HEK293 (cell line): ENCODE measurements around the gene PLEKHA5.

ENCODE experiments used
- CTCF ChIA-PET: fragments of 350-600 bp; formaldehyde crosslinking; extraction: SDS; loops from one replicate; lab custom pipeline; 2021; ENCODE audit warnings: antibody characterized with exemption; lab: Yijun Ruan, JAX
- POLR2A ChIA-PET: fragments of 300-600 bp; formaldehyde crosslinking; extraction: SDS; loops from one replicate; lab custom pipeline; 2020; ENCODE audit warnings: antibody characterized with exemption, inconsistent platforms; lab: Yijun Ruan, JAX
- H3K27ac ChIP-seq: fragments of 200-500 bp; sonication (Bioruptor generic); 2 replicates; pipeline ENCODE4 v1.5.1; 2014; ENCODE audit warnings: low read depth, low read length, control low read depth, inconsistent platforms; ENCODE audit errors: extremely low read depth
- H3K36me3 ChIP-seq, 2 experiments: fragments of 200-500 bp in 1 of 2; sonication (Bioruptor generic) in 1 of 2; 1 replicate in 1 of 2; 2 replicates in 1 of 2; pipeline ENCODE4 v1.5.1; 2014 to 2017; ENCODE audit warnings: inconsistent platforms in 2 of 2, low read length in 2 of 2; ENCODE audit not compliant: control insufficient read depth in 2 of 2, insufficient read depth in 1 of 2
- H3K4me1 ChIP-seq: fragments of 200-500 bp; sonication (Bioruptor generic); 2 replicates; pipeline ENCODE4 v1.5.1; 2014; ENCODE audit warnings: mild to moderate bottlenecking, low read length, inconsistent platforms; ENCODE audit not compliant: control insufficient read depth, insufficient read depth
- H3K4me3 ChIP-seq: 2 replicates; pipeline ENCODE4 v1.5.1; 2011; ENCODE audit warnings: low read depth, mild to moderate bottlenecking, control low read depth, low read length, moderate library complexity
- H3K9me3 ChIP-seq: fragments of 200-500 bp; sonication (Bioruptor generic); 2 replicates; pipeline ENCODE4 v1.5.1; 2014; ENCODE audit warnings: low read depth, low read length, inconsistent platforms; ENCODE audit not compliant: control insufficient read depth, insufficient read depth
- GFI1B ChIP-seq: fragments of 450-650 bp; formaldehyde crosslinking; IDR thresholded peaks from 2 replicates; pipeline ENCODE4 v1.5.1; 2016; ENCODE audit warnings: missing biosample characterization, missing genetic modification characterization
- HIC1 ChIP-seq: fragments of 450-650 bp; formaldehyde crosslinking; IDR thresholded peaks from 2 replicates; pipeline ENCODE4 v1.5.1; 2016; ENCODE audit warnings: missing biosample characterization, missing genetic modification characterization
- HOXC10 ChIP-seq: sonication (generic); formaldehyde crosslinking; IDR thresholded peaks from 2 replicates; pipeline ENCODE4 v1.8.1; 2023; ENCODE audit warnings: mild to moderate bottlenecking, missing genetic modification reagents
- KLF9 ChIP-seq: fragments of 450-650 bp; formaldehyde crosslinking; IDR thresholded peaks from 2 replicates; pipeline ENCODE4 v1.5.1; 2016; ENCODE audit warnings: missing biosample characterization, missing genetic modification characterization, low read depth
- SETDB1 ChIP-seq: IDR thresholded peaks from one replicate; pipeline ENCODE4 v1.6.1; 2017; ENCODE audit warnings: mild to moderate bottlenecking, low read length, moderate library complexity, mixed read lengths; ENCODE audit not compliant: insufficient read length
- SP7 ChIP-seq: fragments of 450-650 bp; formaldehyde crosslinking; IDR thresholded peaks from 2 replicates; pipeline ENCODE4 v1.5.1; 2016; ENCODE audit warnings: missing biosample characterization, missing genetic modification characterization
- ZBTB7A ChIP-seq: fragments of 450-650 bp; formaldehyde crosslinking; IDR thresholded peaks from 2 replicates; pipeline ENCODE4 v1.5.1; 2016; ENCODE audit warnings: low read depth, missing biosample characterization, missing genetic modification characterization
- ZNF114 ChIP-seq: fragments of 450-650 bp; formaldehyde crosslinking; IDR thresholded peaks from 2 replicates; pipeline ENCODE4 v1.5.0; 2017; ENCODE audit warnings: missing biosample characterization, missing genetic modification characterization
- ZNF146 ChIP-seq: fragments of 450-650 bp; formaldehyde crosslinking; IDR thresholded peaks from 2 replicates; pipeline ENCODE4 v1.5.1; 2016; ENCODE audit warnings: missing biosample characterization, missing genetic modification characterization
- ZNF2 ChIP-seq: fragments of 450-650 bp; formaldehyde crosslinking; IDR thresholded peaks from 2 replicates; pipeline ENCODE4 v1.5.1; 2016; ENCODE audit warnings: missing biosample characterization, missing genetic modification characterization
- ZNF214 ChIP-seq: fragments of 450-650 bp; formaldehyde crosslinking; IDR thresholded peaks from 2 replicates; pipeline ENCODE4 v1.5.1; 2017; ENCODE audit warnings: missing biosample characterization, mild to moderate bottlenecking, missing genetic modification characterization, borderline replicate concordance
- ZNF350 ChIP-seq: fragments of 450-650 bp; formaldehyde crosslinking; IDR thresholded peaks from 2 replicates; pipeline ENCODE4 v1.5.0; 2017; ENCODE audit warnings: missing biosample characterization, mild to moderate bottlenecking, missing genetic modification characterization
- ZNF394 ChIP-seq: fragments of 450-650 bp; formaldehyde crosslinking; IDR thresholded peaks from 2 replicates; pipeline ENCODE4 v1.5.1; 2016; ENCODE audit warnings: missing biosample characterization, missing genetic modification characterization, mild to moderate bottlenecking, moderate library complexity, borderline replicate concordance
- ZNF596 ChIP-seq: fragments of 450-650 bp; IDR thresholded peaks from 2 replicates; pipeline ENCODE4 v1.5.0; 2018; ENCODE audit warnings: missing biosample characterization, mild to moderate bottlenecking, missing genetic modification characterization, moderate library complexity
- ZNF629 ChIP-seq: fragments of 450-650 bp; formaldehyde crosslinking; IDR thresholded peaks from 2 replicates; pipeline ENCODE4 v1.5.1; 2017; ENCODE audit warnings: missing biosample characterization, missing genetic modification characterization
- ZNF692 ChIP-seq: fragments of 450-650 bp; formaldehyde crosslinking; IDR thresholded peaks from 2 replicates; pipeline ENCODE4 v1.5.1; 2016; ENCODE audit warnings: missing biosample characterization, missing genetic modification characterization
- ZNF768 ChIP-seq: fragments of 450-650 bp; formaldehyde crosslinking; IDR thresholded peaks from 2 replicates; pipeline ENCODE4 v1.5.1; 2018; ENCODE audit warnings: missing biosample characterization, mild to moderate bottlenecking, missing genetic modification characterization
- ZNF837 ChIP-seq: fragments of 450-650 bp; formaldehyde crosslinking; IDR thresholded peaks from 2 replicates; pipeline ENCODE4 v1.5.1; 2016; ENCODE audit warnings: missing biosample characterization, missing genetic modification characterization
- TF ChIP-seq, protein P1 (sequence below): fragments of 450-650 bp; formaldehyde crosslinking; IDR thresholded peaks from 2 replicates; pipeline ENCODE4 v1.5.1; 2017; ENCODE audit warnings: missing biosample characterization, missing genetic modification characterization
- TF ChIP-seq, protein P2 (sequence below): fragments of 450-650 bp; formaldehyde crosslinking; IDR thresholded peaks from 2 replicates; pipeline ENCODE4 v1.5.1; 2016; ENCODE audit warnings: missing biosample characterization, missing genetic modification characterization

PLEKHA5 gene

GRCh38 chr12:19239616-19240234 is 110.2 kb downstream of the PLEKHA5 start (continued):
- no peak for TF ChIP-seq ZNF350 (tag by site-specific recombination)
- no peak for TF ChIP-seq HOXC10 (CRISPR knock-in tag)
- TF ChIP-seq SP7 (tag by site-specific recombination): no peak
- TF ChIP-seq ZNF596 (tag by site-specific recombination): no peak
- TF ChIP-seq ZNF837: no peak
- no peak for TF ChIP-seq ZNF768 (tag by site-specific recombination)
- TF ChIP-seq SETDB1: no peak
- TF ChIP-seq ZNF394 (tag by site-specific recombination): no peak

- no peaks in the 10 kb centered on the region for H3K36me3 ChIP-seq
- H3K4me3 ChIP-seq: no peak overlapping the region
- POLR2A ChIA-PET: no interaction called here
- no peaks in the 10 kb centered on the region for H3K9me3 ChIP-seq
- CTCF ChIA-PET: interaction anchor here (0.6 to 1.2 kb wide), 2 partner anchors 34 to 56 kb away, joined by 3 read pairs; no protein-coding TSS in a partner anchor
- H3K27ac ChIP-seq: no peak overlapping the region
- no peak for TF ChIP-seq GFI1B (tag by site-specific recombination)
- no peak for TF ChIP-seq ZNF629 (tag by site-specific recombination)
- TF ChIP-seq ZNF2: no peak
- TF ChIP-seq, protein P1, sequence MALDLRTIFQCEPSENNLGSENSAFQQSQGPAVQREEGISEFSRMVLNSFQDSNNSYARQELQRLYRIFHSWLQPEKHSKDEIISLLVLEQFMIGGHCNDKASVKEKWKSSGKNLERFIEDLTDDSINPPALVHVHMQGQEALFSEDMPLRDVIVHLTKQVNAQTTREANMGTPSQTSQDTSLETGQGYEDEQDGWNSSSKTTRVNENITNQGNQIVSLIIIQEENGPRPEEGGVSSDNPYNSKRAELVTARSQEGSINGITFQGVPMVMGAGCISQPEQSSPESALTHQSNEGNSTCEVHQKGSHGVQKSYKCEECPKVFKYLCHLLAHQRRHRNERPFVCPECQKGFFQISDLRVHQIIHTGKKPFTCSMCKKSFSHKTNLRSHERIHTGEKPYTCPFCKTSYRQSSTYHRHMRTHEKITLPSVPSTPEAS: no peak
- no peaks in the 10 kb centered on the region for H3K4me1 ChIP-seq
These were observed 113.0 kb downstream of the PLEKHA5 start for GRCh38 chr12:19242581-19242980.

GRCh38 chr12:19243551-19243950 is 114.0 kb downstream of the PLEKHA5 start:
- CTCF ChIA-PET: no interaction called here
- H3K4me3 ChIP-seq: no peak overlapping the region

More at GRCh38 chr12:19243551-19243950, 114.0 kb downstream of the PLEKHA5 start:
- no peak overlapping the region for H3K27ac ChIP-seq
- no peaks in the 10 kb centered on the region for H3K36me3 ChIP-seq
- no peaks in the 10 kb centered on the region for H3K4me1 ChIP-seq
- TF ChIP-seq KLF9 (tag by site-specific recombination): no peak
- no peak for TF ChIP-seq ZNF214 (tag by site-specific recombination)
- TF ChIP-seq ZBTB7A (tag by site-specific recombination): no peak
- no peak for TF ChIP-seq ZNF692
- TF ChIP-seq, protein P2, sequence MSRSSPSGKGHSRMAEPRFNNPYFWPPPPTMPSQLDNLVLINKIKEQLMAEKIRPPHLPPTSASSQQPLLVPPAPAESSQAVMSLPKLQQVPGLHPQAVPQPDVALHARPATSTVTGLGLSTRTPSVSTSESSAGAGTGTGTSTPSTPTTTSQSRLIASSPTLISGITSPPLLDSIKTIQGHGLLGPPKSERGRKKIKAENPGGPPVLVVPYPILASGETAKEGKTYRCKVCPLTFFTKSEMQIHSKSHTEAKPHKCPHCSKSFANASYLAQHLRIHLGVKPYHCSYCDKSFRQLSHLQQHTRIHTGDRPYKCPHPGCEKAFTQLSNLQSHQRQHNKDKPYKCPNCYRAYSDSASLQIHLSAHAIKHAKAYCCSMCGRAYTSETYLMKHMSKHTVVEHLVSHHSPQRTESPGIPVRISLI (tag by site-specific recombination): no peak
- no peak for TF ChIP-seq ZNF146
- no peak for TF ChIP-seq HIC1 (tag by site-specific recombination)
- no peak for TF ChIP-seq ZNF114 (tag by site-specific recombination)
- no peaks in the 10 kb centered on the region for H3K9me3 ChIP-seq
- POLR2A ChIA-PET: no interaction called here
